HG02759 (cell line): Measurements from ENCODE around the gene ZNF804B.
"Not testable (repeated sequence)": the region's sequence is repeated elsewhere in the genome, so short reads cannot be mapped to it uniquely, and the experiment has no call there.

Source experiments
- ATAC-seq: cut with Tn5 transposase; IDR thresholded peaks from one replicate; pipeline ENCODE4 v1.9.1; 2021; ENCODE audit warnings: mild to moderate bottlenecking, moderate library complexity; ENCODE audit not compliant: unreplicated experiment

ZNF804B gene

DNA sequence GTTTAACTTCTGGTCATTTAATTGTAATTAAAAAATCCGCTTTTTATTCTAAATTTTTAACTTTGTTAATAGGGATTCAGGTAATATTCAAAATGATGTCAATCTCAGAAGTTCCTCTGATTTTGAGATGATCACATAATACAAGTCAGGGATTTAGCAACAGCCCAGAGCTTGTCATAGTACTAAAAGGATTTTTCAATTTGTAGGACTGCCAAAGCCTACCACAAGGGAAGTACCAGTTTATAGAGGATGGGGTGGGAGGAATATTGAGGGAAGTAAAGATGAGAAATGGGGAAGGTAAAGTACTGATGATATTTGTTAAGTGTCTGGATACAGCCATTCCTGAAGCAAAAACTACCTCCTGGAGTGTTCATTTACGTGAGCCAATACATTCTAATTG, 314.3 kb downstream of the ZNF804B start:
- ATAC-seq = no peak

- no peak for ATAC-seq
Measured at GRCh38 chr7:89077992-89078391, 318.5 kb downstream of the ZNF804B start.

DNA sequence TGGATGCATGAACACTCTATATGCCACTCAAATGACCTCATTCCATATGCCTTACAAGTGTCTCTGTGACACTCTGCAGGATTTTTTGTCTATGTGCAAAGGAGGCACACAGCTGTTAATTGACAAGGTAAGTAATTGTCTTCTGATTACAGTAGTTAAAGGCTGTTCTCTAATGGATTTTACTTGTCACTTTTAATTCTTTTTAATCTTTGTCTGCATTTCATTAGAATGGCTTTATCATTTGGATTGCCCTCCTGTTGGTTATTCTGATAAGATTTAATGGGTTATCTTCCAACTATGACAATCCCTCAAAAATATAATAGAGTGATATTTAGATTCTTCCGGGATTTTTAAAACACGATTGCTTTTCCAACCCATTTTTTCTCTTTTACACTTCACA, 326.1 kb downstream of the ZNF804B start:
- ATAC-seq = no peak

DNA sequence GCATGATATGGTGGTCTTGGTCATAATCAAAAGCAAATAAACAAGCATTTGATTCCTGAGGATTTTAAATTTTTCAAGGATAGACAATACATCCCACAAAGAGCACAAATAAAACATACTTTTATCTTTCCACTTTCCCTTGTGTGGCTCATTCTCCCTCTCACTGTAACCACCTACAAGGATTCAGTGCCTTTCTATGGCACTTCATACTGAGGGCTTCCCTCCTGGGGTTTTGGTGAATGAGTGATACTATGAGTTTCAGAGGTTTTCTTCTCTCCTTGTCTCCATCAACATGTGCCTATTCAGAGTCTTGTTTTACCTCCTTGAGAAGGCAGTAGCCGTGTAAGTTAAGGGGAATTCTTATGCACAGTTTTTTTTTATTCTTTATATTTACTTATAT, 332.1 kb downstream of the ZNF804B start:
- ATAC-seq = no peak

DNA sequence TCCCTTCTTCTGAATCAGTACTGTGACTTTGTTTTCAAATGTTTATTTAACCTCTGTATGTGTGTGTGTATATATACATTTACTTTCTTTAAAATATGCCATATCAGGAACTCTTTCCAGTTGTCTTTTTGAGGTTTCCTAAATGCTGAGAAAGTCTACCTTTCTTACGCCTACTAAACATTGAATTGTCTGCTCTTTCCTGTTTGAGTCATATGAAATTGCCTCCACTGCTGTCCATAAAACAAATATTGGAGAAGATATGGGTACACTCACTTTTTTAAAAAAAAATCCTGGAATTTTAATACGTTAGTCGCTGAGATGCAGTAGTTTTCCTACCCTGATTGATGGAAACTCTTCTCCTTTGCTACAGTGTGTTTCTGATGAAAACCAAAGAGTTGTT, 334.8 kb downstream of the ZNF804B start:
- no peak for ATAC-seq

DNA sequence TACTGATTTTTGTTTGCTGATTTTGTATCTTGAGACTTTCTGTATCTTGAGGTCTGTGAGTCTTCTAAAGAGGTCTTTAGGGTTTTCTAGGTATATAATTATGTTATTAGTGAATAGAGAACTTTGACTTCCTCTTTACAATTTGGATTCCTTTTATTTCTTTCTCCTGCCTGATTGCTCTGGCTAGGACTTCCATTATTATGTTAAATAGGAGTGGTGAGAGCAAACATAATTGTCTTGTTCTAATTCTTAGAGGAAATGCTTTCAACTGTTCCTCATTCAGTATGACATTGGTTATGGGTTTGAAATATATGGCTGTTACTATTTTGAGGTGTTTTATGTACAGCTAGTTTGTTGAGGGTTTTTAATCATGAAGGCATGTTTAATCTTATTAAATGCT, 344.1 kb downstream of the ZNF804B start:
- no peak for ATAC-seq

GRCh38 chr7:89104748-89105685, 345.5 kb downstream of the ZNF804B start:
- no peak for ATAC-seq

DNA sequence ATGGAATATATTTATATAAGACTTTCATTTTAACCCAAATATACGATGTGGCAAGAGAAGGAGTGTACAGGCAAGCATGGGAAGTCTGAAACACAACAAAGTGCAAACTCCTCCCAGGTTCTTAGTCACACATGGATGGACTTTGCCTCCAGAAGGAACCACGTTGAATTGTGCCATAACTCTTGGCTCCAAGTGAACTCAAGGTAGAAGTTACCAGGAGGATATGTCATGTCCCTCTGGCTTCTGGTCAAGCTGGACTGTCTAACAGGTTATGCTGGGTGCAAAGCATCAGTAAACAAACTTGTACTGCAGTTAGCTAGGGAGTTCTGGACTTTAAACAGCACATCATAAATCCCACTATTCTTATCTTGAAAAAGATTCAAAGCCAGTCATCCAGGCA, 364.4 kb downstream of the ZNF804B start:
- ATAC-seq = no peak

- no peak for ATAC-seq
Measured at GRCh38 chr7:89129600-89130375, 370.3 kb downstream of the ZNF804B start.

DNA sequence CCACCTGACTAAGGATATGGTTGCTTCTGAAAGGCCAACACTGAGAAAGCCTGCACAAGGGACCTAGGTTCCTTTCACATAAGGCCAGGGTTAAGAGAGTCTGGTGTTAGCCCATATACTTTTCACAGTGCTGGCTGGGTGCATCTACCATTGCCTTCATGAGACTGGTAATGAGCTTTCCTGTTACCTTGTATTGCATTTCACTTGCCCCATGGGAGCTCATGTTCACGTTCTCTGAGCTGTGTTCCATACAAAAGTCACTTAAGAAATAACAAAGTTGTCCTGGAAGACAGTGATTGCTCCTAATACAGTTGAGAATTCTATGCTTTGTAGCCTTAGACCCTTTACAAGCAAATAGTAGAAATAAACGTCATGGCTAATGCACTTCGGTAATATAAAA, 373.9 kb downstream of the ZNF804B start:
- ATAC-seq = no peak

GRCh38 chr7:89133819-89134218, 374.3 kb downstream of the ZNF804B start:
- ATAC-seq = no peak

- ATAC-seq = no peak
Measured at GRCh38 chr7:89145801-89146200, 386.3 kb downstream of the ZNF804B start.

GRCh38 chr7:89160107-89160506, 400.6 kb downstream of the ZNF804B start:
- no peak for ATAC-seq

DNA sequence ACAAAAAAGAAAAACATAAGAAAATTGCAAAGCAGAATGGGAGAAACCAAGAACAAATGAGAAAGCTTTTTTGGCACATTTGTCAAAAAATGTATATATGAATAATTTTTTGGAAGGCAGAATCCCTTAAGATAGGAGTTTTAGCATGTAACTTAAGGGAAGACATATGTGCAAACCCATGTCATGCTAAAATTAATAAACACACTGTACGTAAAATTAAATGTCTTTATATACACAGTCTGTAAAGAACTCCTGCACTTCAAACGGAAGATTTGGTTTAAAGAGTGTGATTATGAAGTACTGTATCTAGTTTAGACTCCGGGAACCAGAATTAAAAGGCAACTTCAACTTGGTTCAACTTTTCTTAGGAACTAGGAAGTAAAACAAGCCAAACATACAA, 405.9 kb downstream of the ZNF804B start:
- ATAC-seq = no peak

DNA sequence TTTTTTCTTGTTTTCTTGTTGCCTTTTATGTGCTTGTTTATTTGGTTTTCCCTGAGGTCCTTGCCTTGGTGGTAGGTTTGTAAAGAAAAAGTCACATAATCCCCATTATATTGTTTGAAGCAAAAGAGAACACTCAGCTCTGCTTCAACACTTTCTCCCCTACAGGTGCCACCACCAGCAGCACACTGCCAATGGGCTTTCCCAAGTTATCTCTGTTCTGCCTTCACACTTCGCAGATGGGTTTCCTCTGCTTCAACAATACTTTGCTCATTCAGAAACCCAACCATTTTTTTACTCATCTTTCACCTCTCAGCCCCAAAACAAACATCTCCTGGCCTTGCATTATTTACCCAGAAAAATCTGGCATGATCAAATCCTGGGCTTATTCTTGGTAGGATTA, 411.1 kb downstream of the ZNF804B start:
- no peak for ATAC-seq

DNA sequence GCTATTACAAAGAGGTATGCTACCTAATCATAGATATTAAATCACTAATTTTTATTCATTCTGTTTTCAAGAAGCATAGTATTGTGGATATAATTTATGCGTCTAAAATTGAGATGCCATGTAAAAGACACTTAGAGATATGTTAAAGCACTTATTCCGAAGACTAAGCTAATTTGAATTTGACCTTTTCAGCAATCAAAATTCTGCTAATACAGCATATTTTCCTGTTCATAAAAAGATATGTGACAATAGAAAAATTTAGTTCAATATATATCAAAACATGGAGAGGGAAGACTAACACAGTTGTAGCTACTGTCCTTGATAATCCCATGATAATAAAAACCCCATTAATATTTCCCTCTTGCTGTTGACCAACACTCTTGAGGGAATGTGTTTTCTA, 422.6 kb downstream of the ZNF804B start:
- ATAC-seq = no peak

DNA sequence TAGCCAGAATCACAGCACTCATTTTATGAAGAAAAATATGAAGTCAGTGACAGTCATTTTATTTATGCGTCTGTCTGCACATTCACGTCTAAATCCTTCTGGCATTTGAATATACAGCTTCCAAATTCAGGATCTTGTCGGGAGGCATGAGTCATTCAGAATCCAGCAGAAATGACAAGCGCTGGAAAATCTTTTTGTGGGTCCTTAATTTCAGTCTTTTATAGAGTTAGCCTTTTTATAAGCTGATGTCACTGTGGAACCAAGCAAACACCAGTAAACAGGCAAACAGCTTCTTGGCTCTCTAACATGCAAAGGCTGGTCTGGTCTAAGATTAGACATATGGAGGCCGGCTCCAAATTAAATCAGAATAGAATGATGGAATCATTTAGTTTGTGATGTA, 424.2 kb downstream of the ZNF804B start:
- no peak for ATAC-seq

GRCh38 chr7:89200758-89201157, 441.3 kb downstream of the ZNF804B start:
- ATAC-seq = no peak

DNA sequence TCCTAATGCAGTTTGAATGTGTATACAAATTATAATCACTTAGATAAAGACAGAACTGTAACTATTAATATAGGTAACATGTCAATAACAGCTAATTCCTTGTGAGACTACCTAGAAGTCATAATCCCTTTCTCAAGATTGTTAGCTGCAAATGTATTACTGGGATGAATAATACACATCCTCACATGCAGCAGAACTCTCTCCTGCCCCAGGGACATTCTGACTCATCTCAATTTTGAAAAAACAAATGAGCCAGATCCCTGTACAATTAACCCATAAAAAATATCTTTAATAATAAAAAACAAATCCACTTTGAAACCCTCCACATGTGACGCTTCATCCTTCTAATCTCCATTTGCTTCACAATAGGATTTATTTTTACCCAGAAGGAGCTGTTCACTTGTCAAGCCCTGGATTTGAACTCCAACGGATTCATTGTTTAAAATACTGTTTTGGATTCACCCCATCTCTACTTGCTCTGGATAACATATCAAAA, 464.4 kb downstream of the ZNF804B start:
- no peak for ATAC-seq

DNA sequence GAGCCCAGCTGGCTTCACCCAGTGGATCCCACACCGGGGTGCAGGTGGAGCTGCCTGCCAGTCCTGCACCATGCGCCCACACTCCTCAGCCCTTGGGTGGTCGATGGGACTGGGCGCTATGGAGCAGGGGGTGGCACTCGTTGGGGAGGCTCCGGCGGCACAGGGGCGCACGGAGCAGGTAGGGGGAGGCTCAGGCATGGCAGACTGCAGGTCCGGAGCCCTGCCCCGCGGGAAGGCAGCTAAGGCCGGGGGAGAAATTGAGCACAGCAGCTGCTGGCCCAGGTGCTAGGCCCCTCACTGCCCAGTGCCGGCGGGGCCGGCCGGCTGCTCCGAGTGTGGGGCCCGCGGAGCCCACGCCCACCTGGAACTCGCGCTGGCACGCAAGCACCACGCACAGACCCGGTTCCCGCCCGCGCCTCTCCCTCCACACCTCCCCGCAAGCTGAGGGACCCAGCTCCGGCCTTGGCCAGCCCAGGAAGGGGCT, 469.2 kb downstream of the ZNF804B start:
- not testable (repeated sequence) for ATAC-seq

- ATAC-seq = no peak
Measured at GRCh38 chr7:89238156-89238555, 478.7 kb downstream of the ZNF804B start.

DNA sequence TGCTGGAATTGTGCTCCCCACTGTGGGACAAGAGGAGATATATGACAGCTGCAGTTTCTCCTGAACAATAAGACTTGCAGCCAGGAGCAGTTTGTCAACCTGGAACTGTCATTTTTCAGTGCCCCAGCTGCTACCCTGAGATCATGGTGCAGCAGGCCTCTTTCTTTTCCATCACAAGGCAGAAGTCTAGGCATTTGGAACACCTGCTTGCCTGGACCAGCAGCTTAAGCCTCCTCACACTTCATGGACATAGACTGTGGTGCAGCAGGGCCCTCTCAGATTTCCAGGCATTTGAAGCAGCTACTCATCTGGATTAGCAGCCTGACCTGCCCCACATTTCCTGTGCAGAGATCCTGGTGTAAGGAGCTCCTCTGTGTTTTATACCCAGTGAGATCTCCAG, 486.7 kb downstream of the ZNF804B start:
- ATAC-seq = no peak
